ENCODE results near the gene AMBP.

DNA sequence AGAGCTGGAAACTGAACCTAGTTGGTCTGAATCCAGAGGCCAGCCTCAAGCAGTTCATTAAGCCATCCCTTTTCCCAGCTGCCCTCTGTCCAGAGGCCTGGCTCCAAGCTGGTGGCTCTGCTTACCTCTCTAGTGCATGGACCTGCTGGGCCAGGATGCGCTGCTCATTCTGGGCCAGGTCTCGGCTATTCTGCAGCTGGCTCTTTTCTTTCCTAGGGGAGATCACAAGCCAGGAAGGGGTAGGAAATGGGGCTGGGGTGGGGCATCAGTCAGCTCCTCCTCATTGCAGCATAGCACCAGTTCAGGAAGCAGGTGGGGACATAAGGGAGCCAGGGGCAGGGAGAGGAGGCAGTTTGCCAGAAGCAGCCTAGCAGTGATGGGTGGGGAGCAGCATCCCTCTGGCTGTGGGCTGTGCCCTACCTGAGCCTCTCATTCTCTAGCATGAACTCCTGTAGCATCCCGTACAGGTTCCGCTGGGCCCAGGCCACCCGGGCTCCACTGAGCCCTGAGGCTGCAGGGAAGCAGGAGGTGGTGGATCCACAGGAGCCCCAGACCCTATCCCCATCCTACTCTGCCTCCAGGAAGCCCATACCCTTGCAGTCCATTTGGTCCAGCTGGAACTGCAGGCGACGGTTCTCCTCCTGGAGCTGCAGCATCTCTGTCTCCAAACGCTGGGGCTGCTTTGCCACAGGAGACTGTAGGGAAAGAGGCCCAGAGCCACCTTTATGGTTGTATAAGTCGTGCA, 15.8 kb upstream of the AMBP start:
- TF ChIP-seq, protein P1, sequence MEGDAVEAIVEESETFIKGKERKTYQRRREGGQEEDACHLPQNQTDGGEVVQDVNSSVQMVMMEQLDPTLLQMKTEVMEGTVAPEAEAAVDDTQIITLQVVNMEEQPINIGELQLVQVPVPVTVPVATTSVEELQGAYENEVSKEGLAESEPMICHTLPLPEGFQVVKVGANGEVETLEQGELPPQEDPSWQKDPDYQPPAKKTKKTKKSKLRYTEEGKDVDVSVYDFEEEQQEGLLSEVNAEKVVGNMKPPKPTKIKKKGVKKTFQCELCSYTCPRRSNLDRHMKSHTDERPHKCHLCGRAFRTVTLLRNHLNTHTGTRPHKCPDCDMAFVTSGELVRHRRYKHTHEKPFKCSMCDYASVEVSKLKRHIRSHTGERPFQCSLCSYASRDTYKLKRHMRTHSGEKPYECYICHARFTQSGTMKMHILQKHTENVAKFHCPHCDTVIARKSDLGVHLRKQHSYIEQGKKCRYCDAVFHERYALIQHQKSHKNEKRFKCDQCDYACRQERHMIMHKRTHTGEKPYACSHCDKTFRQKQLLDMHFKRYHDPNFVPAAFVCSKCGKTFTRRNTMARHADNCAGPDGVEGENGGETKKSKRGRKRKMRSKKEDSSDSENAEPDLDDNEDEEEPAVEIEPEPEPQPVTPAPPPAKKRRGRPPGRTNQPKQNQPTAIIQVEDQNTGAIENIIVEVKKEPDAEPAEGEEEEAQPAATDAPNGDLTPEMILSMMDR (IDR thresholded peaks at IDR 0.05; ENCODE audit: low read length): no peak
- no peak for TF ChIP-seq EZH2 (IDR thresholded peaks at IDR 0.05; ENCODE audit: borderline replicate concordance, low read length)
